D721Med (cell line): ENCODE measurements around the gene LSM4.
A peak's percentile ranks its signal among the peaks of the same experiment; 100 is the strongest.

Experiments
- DNase-seq: peaks from one replicate; pipeline ENCODE4 v3.0.0; 2011; ENCODE audit warnings: low spot score; ENCODE audit not compliant: insufficient read length
- FAIRE-seq: peaks from 2 replicates; lab custom pipeline; 2011; peaks lifted over from hg19 to GRCh38; lab: Jason Lieb, UNC
- CTCF ChIP-seq: IDR thresholded peaks from 2 replicates; pipeline ENCODE4 v1.5.1; 2012; ENCODE audit warnings: mild to moderate bottlenecking, control low read depth; ENCODE audit not compliant: insufficient read depth; ENCODE audit errors: missing control alignments

LSM4 gene

GRCh38 chr19:18286973-18287635 is 35.8 kb downstream of the LSM4 start:
- FAIRE-seq (no peak), DNase-seq (no peak)
- TF ChIP-seq CTCF = no peak

- DNase-seq = no peak
- FAIRE-seq = no peak
- no peak for TF ChIP-seq CTCF
Measured at GRCh38 chr19:18284712-18285360, 38.0 kb downstream of the LSM4 start.

GRCh38 chr19:18283338-18283737 is 39.5 kb downstream of the LSM4 start:
- no peak for TF ChIP-seq CTCF
- FAIRE-seq (no peak), DNase-seq (no peak)

- DNase-seq = no peak
- no peak for TF ChIP-seq CTCF
- FAIRE-seq = no peak
Measured at GRCh38 chr19:18282788-18283141, 40.1 kb downstream of the LSM4 start.

GRCh38 chr19:18282021-18282787 is 40.7 kb downstream of the LSM4 start:
- no peak for TF ChIP-seq CTCF
- no peak for FAIRE-seq
- DNase-seq = no peak

GRCh38 chr19:18281082-18282020 is 41.5 kb downstream of the LSM4 start, which contains the start of gene JUND:
JUND (minus strand) TSS chr19:18281622; CDS start chr19:18281484, 138 bp downstream.
- no peak for TF ChIP-seq CTCF
- FAIRE-seq = no peak
- DNase-seq = peak; percentile 62
